T-helper 1 cell (primary cell): Measurements from ENCODE around the gene ACBD5.
"Not testable (repeated sequence)": the region's sequence is repeated elsewhere in the genome, so short reads cannot be mapped to it uniquely, and the experiment has no call there.

ENCODE experiments used
- DNase-seq, 5 donors: peaks; one replicate each; pipeline ENCODE4 v3.0.0-alpha.2; 2012 to 2020
- total RNA-seq, 4 donors: gene quantifications; one replicate each; lab custom pipeline; 2026; lab: John Stamatoyannopoulos, UW

ACBD5 gene
- 43.4 to 49.7 (median 47.9) reads per million in 4 donors for total RNA-seq

- DNase-seq: peak; percentile 57 to 78 (median 64)
These were observed at the start of gene ACBD5 for GRCh38 chr10:27240212-27241009. Gene ACBD5, minus strand, starts transcription at chr10:27240797. Its CDS starts 109 bp downstream, at chr10:27240688.

GRCh38 chr10:27285093-27285492, 44.5 kb upstream of the ACBD5 start:
- peak in 3 of 5 donors; percentile 3 to 46 (median 8) for DNase-seq

GRCh38 chr10:27276581-27276980, 36.0 kb upstream of the ACBD5 start:
- DNase-seq: no peak

GRCh38 chr10:27266025-27266424, 25.4 kb upstream of the ACBD5 start:
- not testable (repeated sequence) for DNase-seq

- DNase-seq: not testable (repeated sequence)
These were observed 22.2 kb upstream of the ACBD5 start for GRCh38 chr10:27262788-27263187.

GRCh38 chr10:27258838-27259812, 18.5 kb upstream of the ACBD5 start:
- DNase-seq: peak in 2 of 5 donors; percentile 4 to 6

- DNase-seq: no peak
These were observed 17.9 kb upstream of the ACBD5 start for GRCh38 chr10:27258492-27258837.

GRCh38 chr10:27256299-27257189, 15.9 kb upstream of the ACBD5 start:
- DNase-seq: no peak

- no peak for DNase-seq
These were observed 13.0 kb upstream of the ACBD5 start for GRCh38 chr10:27253576-27253975.

- DNase-seq: peak; percentile 57 to 73 (median 63)
These were observed 11.8 kb upstream of the ACBD5 start for GRCh38 chr10:27252267-27253000.

- DNase-seq: no peak
These were observed 11.0 kb upstream of the ACBD5 start for GRCh38 chr10:27251554-27251953.

- DNase-seq: no peak
These were observed 7.6 kb upstream of the ACBD5 start for GRCh38 chr10:27248215-27248614.

- DNase-seq: no peak
These were observed 6.8 kb upstream of the ACBD5 start for GRCh38 chr10:27247441-27247840.

GRCh38 chr10:27247006-27247405, 6.4 kb upstream of the ACBD5 start:
- no peak for DNase-seq

GRCh38 chr10:27245836-27246235, 5.2 kb upstream of the ACBD5 start:
- DNase-seq: no peak

GRCh38 chr10:27244976-27245375, 4.4 kb upstream of the ACBD5 start:
- no peak for DNase-seq

- peak; percentile 49 to 83 (median 62) for DNase-seq
These were observed 2.5 kb upstream of the ACBD5 start for GRCh38 chr10:27242951-27243551.

GRCh38 chr10:27242473-27242950, 1.9 kb upstream of the ACBD5 start:
- DNase-seq: no peak

GRCh38 chr10:27241652-27242472, 1.3 kb upstream of the ACBD5 start:
- peak; percentile 74 to 96 (median 81) for DNase-seq

GRCh38 chr10:27241010-27241651, 534 bp upstream of the ACBD5 start:
- DNase-seq: no peak
